Measurements from ENCODE around the gene NARS2.
"Not testable (repeated sequence)": the region's sequence is repeated elsewhere in the genome, so short reads cannot be mapped to it uniquely, and the experiment has no call there.

NARS2 gene

GRCh38 chr11:78607696-78608095, 33.0 kb upstream of the NARS2 start:
- H3K27ac ChIP-seq = no peak overlapping the region
- TF ChIP-seq ZFX (IDR thresholded peaks at IDR 0.05) (no peak), CTCF (conservative IDR thresholded peaks at IDR 0.05) (no peak)

GRCh38 chr11:78606667-78607066, 32.0 kb upstream of the NARS2 start:
- no peak overlapping the region for H3K27ac ChIP-seq
- TF ChIP-seq CTCF (conservative IDR thresholded peaks at IDR 0.05) = no peak
- no peak for TF ChIP-seq ZFX (IDR thresholded peaks at IDR 0.05)

GRCh38 chr11:78605296-78605695, 30.6 kb upstream of the NARS2 start:
- no peak for TF ChIP-seq CTCF (conservative IDR thresholded peaks at IDR 0.05)
- no peak for TF ChIP-seq ZFX (IDR thresholded peaks at IDR 0.05)
- no peak overlapping the region for H3K27ac ChIP-seq

GRCh38 chr11:78603792-78604191, 29.1 kb upstream of the NARS2 start:
- no peak overlapping the region for H3K27ac ChIP-seq
- no peak for TF ChIP-seq ZFX (IDR thresholded peaks at IDR 0.05)

GRCh38 chr11:78602771-78603170, 28.1 kb upstream of the NARS2 start:
- H3K27ac ChIP-seq = not testable (repeated sequence)

- not testable (repeated sequence) for H3K27ac ChIP-seq
Measured at GRCh38 chr11:78601066-78601465, 26.4 kb upstream of the NARS2 start.

- H3K27ac ChIP-seq = not testable (repeated sequence)
Measured at GRCh38 chr11:78597579-78597978, 22.9 kb upstream of the NARS2 start.

GRCh38 chr11:78595436-78596130, 20.9 kb upstream of the NARS2 start:
- TF ChIP-seq CTCF (conservative IDR thresholded peaks at IDR 0.05) (no peak), ZFX (IDR thresholded peaks at IDR 0.05) (no peak)
- no peak overlapping the region for H3K27ac ChIP-seq

GRCh38 chr11:78594814-78595213, 20.1 kb upstream of the NARS2 start:
- H3K27ac ChIP-seq = no peak overlapping the region
- TF ChIP-seq ZFX (IDR thresholded peaks at IDR 0.05) = no peak
- no peak for TF ChIP-seq CTCF (conservative IDR thresholded peaks at IDR 0.05)

GRCh38 chr11:78588517-78588916, 13.9 kb upstream of the NARS2 start:
- TF ChIP-seq CTCF (conservative IDR thresholded peaks at IDR 0.05) (no peak), ZFX (IDR thresholded peaks at IDR 0.05) (no peak)
- no peak overlapping the region for H3K27ac ChIP-seq

Data from C4-2B (cell line).